Measurements from ENCODE around the gene NUP153. TPM values are rescaled to one million over a fixed set of nuclear protein-coding genes. Genes with fewer than 3 reads are reported as not detected.

Gene NUP153
- total RNA-seq, 2 experiments from 2014 or later, result 72.5 to 88.0 TPM

- TF ChIP-seq, protein P1, sequence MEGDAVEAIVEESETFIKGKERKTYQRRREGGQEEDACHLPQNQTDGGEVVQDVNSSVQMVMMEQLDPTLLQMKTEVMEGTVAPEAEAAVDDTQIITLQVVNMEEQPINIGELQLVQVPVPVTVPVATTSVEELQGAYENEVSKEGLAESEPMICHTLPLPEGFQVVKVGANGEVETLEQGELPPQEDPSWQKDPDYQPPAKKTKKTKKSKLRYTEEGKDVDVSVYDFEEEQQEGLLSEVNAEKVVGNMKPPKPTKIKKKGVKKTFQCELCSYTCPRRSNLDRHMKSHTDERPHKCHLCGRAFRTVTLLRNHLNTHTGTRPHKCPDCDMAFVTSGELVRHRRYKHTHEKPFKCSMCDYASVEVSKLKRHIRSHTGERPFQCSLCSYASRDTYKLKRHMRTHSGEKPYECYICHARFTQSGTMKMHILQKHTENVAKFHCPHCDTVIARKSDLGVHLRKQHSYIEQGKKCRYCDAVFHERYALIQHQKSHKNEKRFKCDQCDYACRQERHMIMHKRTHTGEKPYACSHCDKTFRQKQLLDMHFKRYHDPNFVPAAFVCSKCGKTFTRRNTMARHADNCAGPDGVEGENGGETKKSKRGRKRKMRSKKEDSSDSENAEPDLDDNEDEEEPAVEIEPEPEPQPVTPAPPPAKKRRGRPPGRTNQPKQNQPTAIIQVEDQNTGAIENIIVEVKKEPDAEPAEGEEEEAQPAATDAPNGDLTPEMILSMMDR (conservative IDR thresholded peaks at IDR 0.05; ENCODE audit: low read length), result no peak
- TF ChIP-seq EZH2phosphoT487 (IDR thresholded peaks at IDR 0.05; ENCODE audit: borderline replicate concordance, low read depth, low read length), result no peak
- POLR2A ChIA-PET, result interaction anchor here (0.5 to 0.6 kb wide), 2 partner anchors 62 to 754 kb away, joined by 3 to 4 read pairs; no protein-coding TSS in a partner anchor
- BruUV-seq (replicated peaks), result no TSS peak
- intact Hi-C loops (cut with micrococcal nuclease; ENCODE audit: unreplicated experiment), result no loop called here
- H4K20me1 ChIP-seq (ENCODE audit: insufficient read depth, low read length), result no peaks in the 10 kb centered on the region
- no peaks in the 10 kb centered on the region for H3K36me3 ChIP-seq (ENCODE audit: insufficient read depth, low read length)
- no peaks in the 10 kb centered on the region for H3K4me1 ChIP-seq (ENCODE audit: insufficient read depth, low read length, poor library complexity, severe bottlenecking)
- no peak overlapping the region for H3K27ac ChIP-seq (ENCODE audit: low read depth, low read length, poor library complexity, severe bottlenecking)
- H3K9me3 ChIP-seq (ENCODE audit: low read length), result no peaks in the 10 kb centered on the region
- H3K4me3 ChIP-seq (ENCODE audit: low read depth, low read length, poor library complexity, severe bottlenecking), result no peak overlapping the region
- no peaks in the 10 kb centered on the region for H3K9me2 ChIP-seq (ENCODE audit: insufficient read depth, low read length)
- H2AFZ ChIP-seq (ENCODE audit: low read length), result no peak overlapping the region
- H3K4me2 ChIP-seq (ENCODE audit: low read length), result no peak overlapping the region
- CTCF ChIA-PET (ENCODE audit: unreplicated experiment), result no interaction called here
- no peaks in the 10 kb centered on the region for H3K79me2 ChIP-seq (ENCODE audit: insufficient read depth, low read depth, low read length)
- DNase-seq (ENCODE audit: low spot score), result no peak
Observed at GRCh38 chr6:17719323-17720041, 12.8 kb upstream of the NUP153 start.

- no peak for DNase-seq (ENCODE audit: low spot score)
- Histone ChIP-seq H3K9me3 (ENCODE audit: low read length) (no peaks in the 10 kb centered on the region), H3K79me2 (ENCODE audit: insufficient read depth, low read depth, low read length) (no peaks in the 10 kb centered on the region), H3K4me3 (ENCODE audit: low read depth, low read length, poor library complexity, severe bottlenecking) (no peak overlapping the region), H4K20me1 (ENCODE audit: insufficient read depth, low read length) (no peaks in the 10 kb centered on the region), H3K4me2 (ENCODE audit: low read length) (no peak overlapping the region), H2AFZ (ENCODE audit: low read length) (no peak overlapping the region), H3K9me2 (ENCODE audit: insufficient read depth, low read length) (no peaks in the 10 kb centered on the region), H3K27ac (ENCODE audit: low read depth, low read length, poor library complexity, severe bottlenecking) (no peak overlapping the region), H3K4me1 (ENCODE audit: insufficient read depth, low read length, poor library complexity, severe bottlenecking) (no peaks in the 10 kb centered on the region), H3K36me3 (ENCODE audit: insufficient read depth, low read length) (no peaks in the 10 kb centered on the region)
- CTCF ChIA-PET (ENCODE audit: unreplicated experiment), result no interaction called here
- BruUV-seq (replicated peaks), result no TSS peak
- intact Hi-C loops (cut with micrococcal nuclease; ENCODE audit: unreplicated experiment), result no loop called here
- TF ChIP-seq, protein P1 (conservative IDR thresholded peaks at IDR 0.05; ENCODE audit: low read length), result no peak
- POLR2A ChIA-PET, result interaction anchor here (0.6 to 0.7 kb wide), 2 partner anchors 12 to 506 kb away, joined by 3 to 6 read pairs; no protein-coding TSS in a partner anchor
Observed at GRCh38 chr6:17716221-17716620, 9.5 kb upstream of the NUP153 start.

Data from OCI-LY7 (cell line).